ENCODE data around the gene SLC2A10.

The SLC2A10 gene

DNA sequence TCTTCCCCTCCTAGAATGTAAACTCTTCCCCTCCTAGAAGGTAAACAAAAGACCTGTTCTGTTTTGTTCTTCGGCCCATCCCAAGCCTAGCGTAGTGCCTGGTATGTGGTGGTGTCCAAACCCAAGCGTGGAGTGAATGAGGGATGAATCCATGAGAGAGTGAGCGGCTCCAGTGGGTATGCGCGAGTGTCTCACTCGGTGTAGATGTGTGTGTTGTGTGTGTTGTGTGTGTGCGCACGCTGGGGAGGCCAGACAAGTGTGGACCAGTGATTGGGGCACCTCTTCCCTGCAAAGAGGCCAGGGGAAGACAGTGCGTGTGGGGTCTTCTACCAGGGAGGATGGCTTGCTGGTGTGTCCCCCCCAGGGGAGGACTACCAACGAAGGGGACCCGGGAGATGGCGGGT, 392 bp upstream of the SLC2A10 start:
- H3K4me3 ChIP-seq (ENCODE audit: low read depth, low read length) = no peak overlapping the region
- DNase-seq (ENCODE audit: low read depth) = no peak
- TF ChIP-seq POLR2A (IDR thresholded peaks at IDR 0.05; ENCODE audit: extremely low read depth, insufficient read length) (no peak), MYC (IDR thresholded peaks at IDR 0.05; ENCODE audit: low read depth, low read length) (no peak)
- TF ChIP-seq, protein P1, sequence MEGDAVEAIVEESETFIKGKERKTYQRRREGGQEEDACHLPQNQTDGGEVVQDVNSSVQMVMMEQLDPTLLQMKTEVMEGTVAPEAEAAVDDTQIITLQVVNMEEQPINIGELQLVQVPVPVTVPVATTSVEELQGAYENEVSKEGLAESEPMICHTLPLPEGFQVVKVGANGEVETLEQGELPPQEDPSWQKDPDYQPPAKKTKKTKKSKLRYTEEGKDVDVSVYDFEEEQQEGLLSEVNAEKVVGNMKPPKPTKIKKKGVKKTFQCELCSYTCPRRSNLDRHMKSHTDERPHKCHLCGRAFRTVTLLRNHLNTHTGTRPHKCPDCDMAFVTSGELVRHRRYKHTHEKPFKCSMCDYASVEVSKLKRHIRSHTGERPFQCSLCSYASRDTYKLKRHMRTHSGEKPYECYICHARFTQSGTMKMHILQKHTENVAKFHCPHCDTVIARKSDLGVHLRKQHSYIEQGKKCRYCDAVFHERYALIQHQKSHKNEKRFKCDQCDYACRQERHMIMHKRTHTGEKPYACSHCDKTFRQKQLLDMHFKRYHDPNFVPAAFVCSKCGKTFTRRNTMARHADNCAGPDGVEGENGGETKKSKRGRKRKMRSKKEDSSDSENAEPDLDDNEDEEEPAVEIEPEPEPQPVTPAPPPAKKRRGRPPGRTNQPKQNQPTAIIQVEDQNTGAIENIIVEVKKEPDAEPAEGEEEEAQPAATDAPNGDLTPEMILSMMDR (IDR thresholded peaks at IDR 0.05; ENCODE audit: low read depth, low read length) = no peak
- TF ChIP-seq, protein P2, sequence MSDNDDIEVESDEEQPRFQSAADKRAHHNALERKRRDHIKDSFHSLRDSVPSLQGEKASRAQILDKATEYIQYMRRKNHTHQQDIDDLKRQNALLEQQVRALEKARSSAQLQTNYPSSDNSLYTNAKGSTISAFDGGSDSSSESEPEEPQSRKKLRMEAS (IDR thresholded peaks at IDR 0.05; ENCODE audit: low read depth, low read length) = no peak

DNA sequence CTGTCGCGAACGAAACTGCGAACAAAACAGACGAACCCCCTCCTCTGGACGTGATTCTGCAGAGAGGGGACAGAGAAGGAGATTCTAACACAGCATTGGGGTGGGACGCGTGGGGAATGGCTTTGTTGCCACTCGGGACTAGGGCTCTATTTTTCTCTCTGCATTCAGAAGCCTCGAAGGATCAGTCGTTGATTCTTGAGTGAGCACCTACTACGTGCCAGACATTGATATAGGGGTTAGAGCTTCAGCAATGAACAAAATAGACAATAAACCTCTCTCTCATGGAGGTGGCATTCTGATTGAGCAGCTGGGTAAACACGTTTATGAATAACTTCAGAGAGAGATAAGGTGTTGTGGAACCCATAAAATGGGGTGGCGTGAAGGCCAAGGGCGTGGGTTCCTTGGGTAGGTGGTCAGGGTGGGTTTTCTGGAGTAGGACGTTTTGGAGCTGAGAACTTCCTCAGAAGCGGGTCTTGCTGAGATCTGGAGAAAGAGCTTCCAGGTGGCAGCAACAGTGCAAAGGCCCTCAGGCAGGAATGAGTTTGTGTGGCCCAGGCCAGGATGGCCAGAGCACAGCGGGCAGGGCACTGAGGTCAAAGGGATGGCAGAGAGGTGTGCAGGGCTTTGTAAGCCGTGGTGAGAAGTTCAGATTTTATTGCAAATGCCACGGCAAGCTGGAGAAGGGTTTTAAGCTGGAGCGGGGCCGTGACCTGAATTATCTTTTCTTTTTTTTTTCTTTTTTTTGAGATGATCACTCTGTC, 884 bp downstream of the SLC2A10 start:
- no peak for TF ChIP-seq POLR2A (IDR thresholded peaks at IDR 0.05; ENCODE audit: extremely low read depth, insufficient read length)
- TF ChIP-seq, protein P1 (IDR thresholded peaks at IDR 0.05; ENCODE audit: low read depth, low read length) = no peak
- DNase-seq (ENCODE audit: low read depth) = no peak
- H3K4me3 ChIP-seq (ENCODE audit: low read depth, low read length) = no peak overlapping the region

DNA sequence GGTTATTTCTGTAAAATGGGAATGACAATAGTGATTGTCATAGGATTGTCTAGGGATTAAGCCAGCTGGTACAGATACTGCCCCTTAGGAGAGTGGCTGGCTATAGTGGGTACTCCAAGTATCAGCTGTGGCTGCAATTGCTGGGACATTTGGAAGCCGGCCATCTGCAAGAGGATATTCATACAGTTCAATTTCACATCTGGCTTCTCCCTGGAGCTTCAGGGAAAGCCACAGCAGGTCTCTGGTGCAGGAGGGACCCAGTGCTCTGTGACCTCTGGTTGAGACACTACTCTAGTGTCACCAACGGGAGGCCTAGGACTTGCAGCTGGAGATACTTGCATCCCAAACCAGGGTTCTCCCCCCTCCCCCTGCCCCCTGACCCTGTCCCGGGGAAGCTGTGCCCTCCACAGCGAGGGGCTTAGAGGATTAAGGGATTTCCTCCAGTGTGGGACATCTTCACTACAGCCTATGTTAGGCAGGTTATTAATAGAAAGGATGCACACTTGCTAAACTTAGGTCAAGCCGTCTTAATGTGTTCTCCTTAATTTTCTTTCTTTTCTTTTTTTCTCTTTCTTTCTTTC, 2.7 kb downstream of the SLC2A10 start:
- no peak overlapping the region for H3K4me3 ChIP-seq (ENCODE audit: low read depth, low read length)
- no peak for TF ChIP-seq MYC (IDR thresholded peaks at IDR 0.05; ENCODE audit: low read depth, low read length)
- TF ChIP-seq, protein P2 (IDR thresholded peaks at IDR 0.05; ENCODE audit: low read depth, low read length) = no peak
- TF ChIP-seq POLR2A (IDR thresholded peaks at IDR 0.05; ENCODE audit: extremely low read depth, insufficient read length) = no peak
- TF ChIP-seq, protein P1 (IDR thresholded peaks at IDR 0.05; ENCODE audit: low read depth, low read length) = no peak
- DNase-seq (ENCODE audit: low read depth) = no peak

DNA sequence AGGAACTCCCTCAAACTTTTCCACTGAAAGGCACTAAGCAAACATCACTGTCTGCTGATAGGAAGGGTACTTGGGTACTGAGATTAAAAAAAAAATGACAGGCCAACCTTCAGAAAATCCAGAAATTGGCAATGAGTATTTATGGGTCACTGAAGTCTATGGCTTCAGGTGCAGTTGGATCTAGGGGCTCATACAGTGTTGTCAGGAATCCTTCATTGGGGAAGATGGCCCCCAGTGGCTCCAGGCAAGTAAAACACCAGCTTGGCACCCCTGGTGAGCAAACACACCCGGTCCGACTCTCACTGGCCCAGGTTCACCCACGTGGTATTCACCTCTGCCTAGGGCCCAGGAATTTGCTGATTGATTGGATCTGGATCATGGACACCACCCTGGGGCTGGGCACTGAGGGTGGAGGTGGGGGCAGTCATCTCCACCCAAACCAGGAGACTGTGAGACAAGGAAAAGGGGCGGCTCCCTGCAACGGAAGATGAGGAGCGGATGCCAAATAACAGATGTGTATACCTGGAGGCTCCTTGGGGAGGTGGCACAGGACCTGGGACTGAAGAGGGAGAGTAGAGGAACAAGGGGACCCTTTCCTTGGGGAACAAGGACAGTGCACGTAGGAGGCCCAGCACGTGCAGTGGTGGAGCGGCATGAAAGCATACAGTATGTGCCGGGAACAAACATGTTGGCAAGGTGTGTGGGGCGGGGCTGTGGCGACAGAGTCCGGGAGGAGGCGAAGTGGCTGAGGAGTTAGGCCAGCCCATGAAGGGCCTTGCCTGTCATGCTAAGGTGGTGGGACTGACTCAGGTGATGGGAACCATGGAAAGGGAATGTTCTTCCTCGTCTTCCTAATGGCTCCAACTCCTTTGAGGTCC, 4.7 kb downstream of the SLC2A10 start:
- H3K4me3 ChIP-seq (ENCODE audit: low read depth, low read length) = no peak overlapping the region
- no peak for TF ChIP-seq MYC (IDR thresholded peaks at IDR 0.05; ENCODE audit: low read depth, low read length)
- TF ChIP-seq, protein P1 (IDR thresholded peaks at IDR 0.05; ENCODE audit: low read depth, low read length) = no peak
- TF ChIP-seq, protein P2 (IDR thresholded peaks at IDR 0.05; ENCODE audit: low read depth, low read length) = no peak
- TF ChIP-seq POLR2A (IDR thresholded peaks at IDR 0.05; ENCODE audit: extremely low read depth, insufficient read length) = no peak
- no peak for DNase-seq (ENCODE audit: low read depth)

DNA sequence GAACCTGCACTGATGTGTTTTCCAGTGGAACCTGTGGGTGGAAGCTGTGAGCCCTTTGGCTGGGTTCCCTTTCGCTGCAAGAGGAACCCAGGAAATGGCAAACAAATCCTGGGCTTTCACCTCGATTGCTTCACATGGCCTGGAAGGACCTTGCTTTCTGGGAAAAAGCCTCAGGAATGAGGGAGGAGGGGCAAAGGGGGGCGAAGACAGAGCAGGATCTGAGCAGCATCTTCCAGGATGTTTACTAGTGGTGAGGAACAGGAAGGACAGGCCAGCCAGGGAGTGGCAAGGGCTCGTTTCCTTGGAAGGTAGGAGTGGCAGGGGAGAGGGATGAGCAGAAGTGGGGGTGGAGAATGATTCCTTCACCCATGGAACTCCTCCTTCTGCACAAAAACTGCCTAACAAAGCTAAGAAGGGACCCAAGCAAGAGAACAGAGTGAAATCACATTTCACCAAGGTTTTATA, 5.9 kb downstream of the SLC2A10 start:
- no peak overlapping the region for H3K4me3 ChIP-seq (ENCODE audit: low read depth, low read length)
- TF ChIP-seq POLR2A (IDR thresholded peaks at IDR 0.05; ENCODE audit: extremely low read depth, insufficient read length) (no peak), MYC (IDR thresholded peaks at IDR 0.05; ENCODE audit: low read depth, low read length) (no peak)
- TF ChIP-seq, protein P2 (IDR thresholded peaks at IDR 0.05; ENCODE audit: low read depth, low read length) = no peak
- TF ChIP-seq, protein P1 (IDR thresholded peaks at IDR 0.05; ENCODE audit: low read depth, low read length) = no peak
- no peak for DNase-seq (ENCODE audit: low read depth)

Data from NB4 (cell line).